OCI-LY7 (cell line): ENCODE data around the gene GNAL. TPM values are rescaled to one million over a fixed set of nuclear protein-coding genes. Genes with fewer than 3 reads are reported as not detected.

Experiments
- BruUV-seq: library from RNA; stranded (reverse); fragments of 400-500 nt; replicated peaks from 2 replicates; lab custom pipeline; 2021; lab: Mats Ljungman, UMichigan
- CTCF ChIA-PET: fragments of 300-600 bp; sonication (Branson Sonifier 250); formaldehyde crosslinking; loops from one replicate; lab custom pipeline; 2022; ENCODE audit warnings: antibody characterized with exemption; ENCODE audit not compliant: unreplicated experiment; lab: Charles Lee
- POLR2A ChIA-PET: fragments of 300-600 bp; sonication (Branson Sonifier 250); formaldehyde crosslinking; loops from one replicate; lab custom pipeline; 2022; ENCODE audit warnings: antibody characterized with exemption; lab: Charles Lee
- DNase-seq: peaks from one replicate; pipeline ENCODE4 v3.0.0-alpha.2; 2015; ENCODE audit warnings: low spot score
- H2AFZ ChIP-seq: fragments of 200-600 bp; sonication (generic), shearing (Covaris generic); 2 replicates; pipeline ENCODE4 v1.6.1; 2014; ENCODE audit warnings: mild to moderate bottlenecking, antibody characterized with exemption, low read length, moderate library complexity
- H3K27ac ChIP-seq: fragments of 200-600 bp; sonication (generic); 2 replicates; pipeline ENCODE4 v1.5.1; 2014; ENCODE audit warnings: mixed run types, low read depth, mild to moderate bottlenecking, moderate library complexity, low read length, inconsistent platforms; ENCODE audit not compliant: poor library complexity, severe bottlenecking
- H3K36me3 ChIP-seq: fragments of 200-600 bp; sonication (generic); 2 replicates; pipeline ENCODE4 v1.6.1; 2014; ENCODE audit warnings: mild to moderate bottlenecking, antibody characterized with exemption, low read length, moderate library complexity, mixed read lengths; ENCODE audit not compliant: insufficient read depth
- H3K4me1 ChIP-seq: fragments of 200-600 bp; sonication (generic); 2 replicates; pipeline ENCODE4 v1.5.1; 2014; ENCODE audit warnings: mild to moderate bottlenecking, low read length; ENCODE audit not compliant: insufficient read depth, poor library complexity, severe bottlenecking
- H3K4me2 ChIP-seq: fragments of 200-600 bp; sonication (generic); 2 replicates; pipeline ENCODE4 v1.6.1; 2014; ENCODE audit warnings: mild to moderate bottlenecking, low read length
- H3K4me3 ChIP-seq: fragments of 200-600 bp; sonication (generic); 2 replicates; pipeline ENCODE4 v1.5.1; 2014; ENCODE audit warnings: mild to moderate bottlenecking, low read depth, low read length; ENCODE audit not compliant: poor library complexity, severe bottlenecking
- H3K79me2 ChIP-seq: fragments of 200-600 bp; sonication (generic); 2 replicates; pipeline ENCODE4 v1.6.1; 2016; ENCODE audit warnings: low read depth, mild to moderate bottlenecking, low read length, moderate library complexity, mixed read lengths; ENCODE audit not compliant: insufficient read depth
- H3K9me2 ChIP-seq: fragments of 200-600 bp; sonication (generic); 2 replicates; pipeline ENCODE4 v1.6.1; 2016; ENCODE audit warnings: mild to moderate bottlenecking, low read length, mixed read lengths; ENCODE audit not compliant: insufficient read depth
- H3K9me3 ChIP-seq: fragments of 200-600 bp; sonication (generic); 2 replicates; pipeline ENCODE4 v1.6.1; 2014; ENCODE audit warnings: mild to moderate bottlenecking, mixed run types, low read length, mixed read lengths
- H4K20me1 ChIP-seq: fragments of 200-600 bp; sonication (generic); 2 replicates; pipeline ENCODE4 v1.6.1; 2014; ENCODE audit warnings: mild to moderate bottlenecking, antibody characterized with exemption, low read length, moderate library complexity, mixed read lengths; ENCODE audit not compliant: insufficient read depth
- EZH2phosphoT487 ChIP-seq: fragments of 200-600 bp; sonication (generic); IDR thresholded peaks from 2 replicates; pipeline ENCODE4 v1.6.1; 2018; ENCODE audit warnings: low read depth, borderline replicate concordance, mild to moderate bottlenecking, mixed run types, antibody characterized with exemption, low read length, moderate library complexity, mixed read lengths
- intact Hi-C: fragments of 100-400 bp; cut with micrococcal nuclease; formaldehyde crosslinking; loops from one replicate; pipeline ENCODE4 v1.10.0; 2022; ENCODE audit not compliant: unreplicated experiment
- total RNA-seq, 2 experiments: library from RNA; depleted of rRNA in 1 of 2; stranded (reverse); fragments of >200 nt in 1 of 2; shearing (Covaris generic) in 1 of 2; gene quantifications; 2 replicates each; pipeline ENCODE4 v1.2.3, GENCODE V29; 2014 to 2022
- TF ChIP-seq, protein P1 (sequence below): fragments of 200-600 bp; sonication (generic); conservative IDR thresholded peaks from 2 replicates; pipeline ENCODE4 v1.5.1; 2014; ENCODE audit warnings: mild to moderate bottlenecking, antibody characterized with exemption, low read length, moderate library complexity, mixed read lengths

The GNAL gene
- total RNA-seq, 2 experiments from 2014 or later: 0.03 to 0.25 TPM

DNA sequence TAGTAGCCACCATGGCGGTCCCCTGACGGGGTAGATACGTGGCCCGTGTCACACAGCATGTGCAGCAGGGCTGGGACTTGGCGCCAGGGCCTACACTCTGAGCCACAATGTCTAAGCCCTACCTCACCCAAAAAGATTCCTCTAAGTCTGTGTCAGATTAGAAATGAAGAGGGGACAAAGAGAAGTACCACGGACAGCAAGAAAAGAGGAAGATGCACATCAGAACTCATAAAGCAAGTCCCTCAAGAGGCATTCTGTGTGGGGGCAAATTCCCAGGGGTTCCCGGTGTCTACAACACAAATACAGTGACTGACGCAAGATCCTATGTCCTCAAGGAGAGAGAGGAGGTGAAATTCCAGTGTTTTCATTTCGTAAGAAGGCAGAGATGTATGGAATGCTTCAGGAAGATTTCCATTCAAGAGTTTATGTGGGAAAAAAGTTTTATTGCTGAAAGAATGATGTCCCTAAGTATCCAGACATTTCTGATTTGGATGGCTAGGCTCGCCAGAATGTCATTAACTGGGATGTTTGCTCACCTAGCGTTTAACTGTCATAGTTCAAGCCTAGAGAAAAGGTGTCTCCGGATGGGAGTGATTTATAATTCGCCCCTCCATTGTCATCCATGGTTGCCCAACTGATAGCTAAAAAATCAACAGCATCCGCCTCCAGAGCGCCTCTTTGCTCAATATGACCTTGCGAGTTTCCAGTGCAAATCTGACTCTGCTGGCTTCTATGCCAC is 86.5 kb downstream of the GNAL start:
- ChIA-PET CTCF (no interaction called here), POLR2A (interaction anchor here (0.5 kb wide), 1 partner anchor 117 kb away, joined by 5 read pairs; no protein-coding TSS in a partner anchor)
- BruUV-seq: no TSS peak
- Histone ChIP-seq H3K27ac (no peak overlapping the region), H2AFZ (no peak overlapping the region), H3K4me3 (no peak overlapping the region), H3K4me1 (no peaks in the 10 kb centered on the region), H3K9me2 (no peaks in the 10 kb centered on the region), H3K4me2 (no peak overlapping the region), H3K9me3 (no peaks in the 10 kb centered on the region), H3K36me3 (no peaks in the 10 kb centered on the region), H3K79me2 (no peaks in the 10 kb centered on the region), H4K20me1 (no peaks in the 10 kb centered on the region)
- TF ChIP-seq EZH2phosphoT487: no peak
- TF ChIP-seq, protein P1, sequence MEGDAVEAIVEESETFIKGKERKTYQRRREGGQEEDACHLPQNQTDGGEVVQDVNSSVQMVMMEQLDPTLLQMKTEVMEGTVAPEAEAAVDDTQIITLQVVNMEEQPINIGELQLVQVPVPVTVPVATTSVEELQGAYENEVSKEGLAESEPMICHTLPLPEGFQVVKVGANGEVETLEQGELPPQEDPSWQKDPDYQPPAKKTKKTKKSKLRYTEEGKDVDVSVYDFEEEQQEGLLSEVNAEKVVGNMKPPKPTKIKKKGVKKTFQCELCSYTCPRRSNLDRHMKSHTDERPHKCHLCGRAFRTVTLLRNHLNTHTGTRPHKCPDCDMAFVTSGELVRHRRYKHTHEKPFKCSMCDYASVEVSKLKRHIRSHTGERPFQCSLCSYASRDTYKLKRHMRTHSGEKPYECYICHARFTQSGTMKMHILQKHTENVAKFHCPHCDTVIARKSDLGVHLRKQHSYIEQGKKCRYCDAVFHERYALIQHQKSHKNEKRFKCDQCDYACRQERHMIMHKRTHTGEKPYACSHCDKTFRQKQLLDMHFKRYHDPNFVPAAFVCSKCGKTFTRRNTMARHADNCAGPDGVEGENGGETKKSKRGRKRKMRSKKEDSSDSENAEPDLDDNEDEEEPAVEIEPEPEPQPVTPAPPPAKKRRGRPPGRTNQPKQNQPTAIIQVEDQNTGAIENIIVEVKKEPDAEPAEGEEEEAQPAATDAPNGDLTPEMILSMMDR: no peak
- DNase-seq: no peak
- intact Hi-C loops: no loop called here

DNA sequence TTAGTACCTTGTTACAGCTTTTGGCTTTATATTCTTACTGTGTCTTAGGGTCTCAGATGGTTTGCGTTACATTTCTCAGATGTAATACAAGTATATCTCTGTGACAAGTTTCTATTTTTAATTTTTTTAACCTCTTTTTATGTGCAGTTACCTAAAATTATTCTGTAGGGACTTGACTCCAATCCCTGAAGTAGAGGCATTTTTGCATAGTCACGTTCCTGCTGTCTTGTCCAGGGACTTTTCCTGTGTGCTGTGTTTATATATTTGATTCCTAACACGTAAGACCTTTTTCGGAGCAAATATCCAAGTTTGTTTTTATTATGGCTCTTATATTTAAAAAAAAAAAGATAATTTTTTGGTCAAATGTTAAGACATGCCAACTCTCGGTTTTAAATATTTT is 91.0 kb downstream of the GNAL start:
- H3K9me3 ChIP-seq: no peaks in the 10 kb centered on the region
- H3K4me3 ChIP-seq: no peak overlapping the region
- TF ChIP-seq, protein P1: no peak
- no peak for TF ChIP-seq EZH2phosphoT487
- no peaks in the 10 kb centered on the region for H3K79me2 ChIP-seq
- no peak for DNase-seq
- H3K27ac ChIP-seq: no peak overlapping the region
- H4K20me1 ChIP-seq: no peaks in the 10 kb centered on the region
- intact Hi-C loops: no loop called here
- ChIA-PET CTCF (no interaction called here), POLR2A (interaction anchor here (0.7 kb wide), 1 partner anchor 226 kb away, joined by 3 read pairs; no protein-coding TSS in a partner anchor)
- H3K9me2 ChIP-seq: no peaks in the 10 kb centered on the region
- H3K36me3 ChIP-seq: no peaks in the 10 kb centered on the region
- H2AFZ ChIP-seq: no peak overlapping the region
- no peaks in the 10 kb centered on the region for H3K4me1 ChIP-seq
- BruUV-seq: no TSS peak
- H3K4me2 ChIP-seq: no peak overlapping the region

DNA sequence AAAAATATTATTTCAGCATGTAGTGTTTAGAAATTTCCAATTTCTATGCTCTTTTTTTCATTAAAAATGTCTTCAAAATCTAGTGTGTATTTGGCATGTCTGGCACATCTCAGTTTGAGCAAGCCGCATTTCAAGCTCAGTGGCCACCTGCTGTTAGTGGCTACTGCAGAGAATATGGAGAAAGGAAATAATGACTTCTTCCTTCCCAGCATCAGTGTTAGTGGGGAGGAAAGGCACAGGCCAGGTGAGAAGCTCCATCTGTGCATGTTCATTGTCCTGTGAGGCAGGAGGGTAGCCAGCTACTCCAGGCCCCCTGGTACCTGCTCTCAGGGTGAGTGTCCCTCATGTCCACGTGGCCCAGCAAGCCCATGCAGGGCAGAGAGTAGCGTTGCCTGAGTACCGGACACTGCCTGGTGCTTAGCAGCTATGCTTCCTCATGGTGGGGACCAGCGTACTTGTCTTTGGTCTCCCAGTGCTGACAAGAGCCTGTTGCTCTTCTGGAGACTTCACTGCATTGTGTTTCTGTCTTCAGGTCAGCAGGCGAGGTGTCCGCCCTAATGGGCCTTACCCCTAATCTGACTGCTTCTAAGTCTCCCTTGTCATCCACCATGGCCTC is 94.8 kb downstream of the GNAL start:
- intact Hi-C loops: no loop called here
- no peak for DNase-seq
- BruUV-seq: no TSS peak
- Histone ChIP-seq H2AFZ (no peak overlapping the region), H4K20me1 (no peaks in the 10 kb centered on the region), H3K4me3 (no peak overlapping the region), H3K9me2 (no peaks in the 10 kb centered on the region), H3K9me3 (no peaks in the 10 kb centered on the region), H3K27ac (no peak overlapping the region), H3K36me3 (no peaks in the 10 kb centered on the region), H3K79me2 (no peaks in the 10 kb centered on the region), H3K4me2 (no peak overlapping the region), H3K4me1 (no peaks in the 10 kb centered on the region)
- POLR2A ChIA-PET: no interaction called here
- CTCF ChIA-PET: no interaction called here
- TF ChIP-seq, protein P1: no peak
- no peak for TF ChIP-seq EZH2phosphoT487
